ENCODE data around the gene ST13.

The ST13 gene

DNA sequence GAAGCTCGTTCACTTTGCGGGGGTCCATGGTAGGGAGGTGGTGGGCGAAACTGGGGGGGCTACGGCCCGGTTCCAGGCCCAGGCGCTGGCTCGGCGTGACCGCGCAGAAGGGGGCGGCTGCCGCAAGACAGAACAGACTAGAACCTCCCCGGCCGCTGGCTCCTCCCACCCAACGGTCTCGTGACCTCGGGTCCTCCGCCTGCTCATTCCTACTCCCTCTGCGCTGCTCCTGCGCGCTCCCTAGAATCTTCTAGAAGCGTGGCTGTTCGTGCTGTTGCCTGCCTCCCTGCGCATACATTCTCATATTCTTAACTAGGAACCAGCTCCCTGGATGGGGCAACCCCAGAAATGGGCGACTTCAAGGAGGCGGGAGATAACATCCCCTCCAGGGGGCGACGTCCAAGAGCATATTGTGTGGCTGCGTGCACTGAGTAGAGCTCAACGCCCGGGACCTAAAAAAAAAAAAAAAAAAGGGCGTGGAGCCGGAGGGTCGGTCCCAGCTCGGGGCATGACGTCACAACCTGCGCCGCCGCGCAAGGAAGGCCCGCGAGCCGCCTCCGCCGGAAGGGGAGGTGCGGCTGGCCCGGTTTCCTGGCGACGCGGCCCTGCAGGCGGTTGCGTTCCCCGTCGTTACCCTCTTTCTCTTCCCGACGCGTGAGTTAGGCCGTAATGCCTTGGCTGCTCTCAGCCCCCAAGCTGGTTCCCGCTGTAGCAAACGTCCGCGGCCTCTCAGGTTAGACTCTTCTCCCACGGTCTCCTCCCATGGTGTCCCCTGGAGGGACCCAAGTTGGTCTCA is at the start of gene ST13, which contains the start of gene XPNPEP3 (continued):
- TF ChIP-seq ZNF280D (tag by site-specific recombination; IDR thresholded peaks at IDR 0.05) = no peak
- no peak for TF ChIP-seq TCF7L2 (IDR thresholded peaks at IDR 0.05; ENCODE audit: borderline replicate concordance, low read depth, low read length)
- TF ChIP-seq KLF10 (tag by site-specific recombination; IDR thresholded peaks at IDR 0.05) = peak; percentile 78
- no peak for TF ChIP-seq OVOL3 (tag by site-specific recombination; IDR thresholded peaks at IDR 0.05)
- TF ChIP-seq ZNF529 (tag by site-specific recombination; IDR thresholded peaks at IDR 0.05; ENCODE audit: insufficient replicate concordance) = no peak
- TF ChIP-seq ZNF292 (tag by site-specific recombination; IDR thresholded peaks at IDR 0.05; ENCODE audit: borderline replicate concordance, low read depth) = no peak
- no peak for TF ChIP-seq BCL11B (tag by site-specific recombination; IDR thresholded peaks at IDR 0.05; ENCODE audit: low read depth)
- TF ChIP-seq ZNF404 (tag by site-specific recombination; IDR thresholded peaks at IDR 0.05) = no peak
- TF ChIP-seq, protein P1, sequence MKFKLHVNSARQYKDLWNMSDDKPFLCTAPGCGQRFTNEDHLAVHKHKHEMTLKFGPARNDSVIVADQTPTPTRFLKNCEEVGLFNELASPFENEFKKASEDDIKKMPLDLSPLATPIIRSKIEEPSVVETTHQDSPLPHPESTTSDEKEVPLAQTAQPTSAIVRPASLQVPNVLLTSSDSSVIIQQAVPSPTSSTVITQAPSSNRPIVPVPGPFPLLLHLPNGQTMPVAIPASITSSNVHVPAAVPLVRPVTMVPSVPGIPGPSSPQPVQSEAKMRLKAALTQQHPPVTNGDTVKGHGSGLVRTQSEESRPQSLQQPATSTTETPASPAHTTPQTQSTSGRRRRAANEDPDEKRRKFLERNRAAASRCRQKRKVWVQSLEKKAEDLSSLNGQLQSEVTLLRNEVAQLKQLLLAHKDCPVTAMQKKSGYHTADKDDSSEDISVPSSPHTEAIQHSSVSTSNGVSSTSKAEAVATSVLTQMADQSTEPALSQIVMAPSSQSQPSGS (tag by site-specific recombination; IDR thresholded peaks at IDR 0.05; ENCODE audit: low read depth) = peak; percentile 99
- TF ChIP-seq, protein P2, sequence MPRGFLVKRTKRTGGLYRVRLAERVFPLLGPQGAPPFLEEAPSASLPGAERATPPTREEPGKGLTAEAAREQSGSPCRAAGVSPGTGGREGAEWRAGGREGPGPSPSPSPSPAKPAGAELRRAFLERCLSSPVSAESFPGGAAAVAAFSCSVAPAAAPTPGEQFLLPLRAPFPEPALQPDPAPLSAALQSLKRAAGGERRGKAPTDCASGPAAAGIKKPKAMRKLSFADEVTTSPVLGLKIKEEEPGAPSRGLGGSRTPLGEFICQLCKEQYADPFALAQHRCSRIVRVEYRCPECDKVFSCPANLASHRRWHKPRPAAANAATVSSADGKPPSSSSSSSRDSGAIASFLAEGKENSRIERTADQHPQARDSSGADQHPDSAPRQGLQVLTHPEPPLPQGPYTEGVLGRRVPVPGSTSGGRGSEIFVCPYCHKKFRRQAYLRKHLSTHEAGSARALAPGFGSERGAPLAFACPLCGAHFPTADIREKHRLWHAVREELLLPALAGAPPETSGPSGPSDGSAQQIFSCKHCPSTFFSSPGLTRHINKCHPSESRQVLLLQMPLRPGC (tag by site-specific recombination; IDR thresholded peaks at IDR 0.05) = peak; percentile 42; the same call in 1 of the 2 replicates
- 0 out of 2 replicates have a peak, but pooled peaks have one; percentile 19 for TF ChIP-seq ZNF623 (tag by site-specific recombination; IDR thresholded peaks at IDR 0.05)
- TF ChIP-seq REST (tag by site-specific recombination; IDR thresholded peaks at IDR 0.05) = no peak
- TF ChIP-seq MZF1 (tag by site-specific recombination; IDR thresholded peaks at IDR 0.05; ENCODE audit: borderline replicate concordance) = no peak
- TF ChIP-seq ZNF24 (tag by site-specific recombination; IDR thresholded peaks at IDR 0.05) = no peak; the same call in 1 of the 2 replicates
- peak; percentile 100 for TF ChIP-seq ZNF362 (tag by site-specific recombination; IDR thresholded peaks at IDR 0.05)
- TF ChIP-seq ZNF658 (tag by site-specific recombination; IDR thresholded peaks at IDR 0.05) = no peak
- TF ChIP-seq ZBTB7A (tag by site-specific recombination; IDR thresholded peaks at IDR 0.05; ENCODE audit: low read depth) = peak; percentile 70; the same call in 1 of the 2 replicates
- no peak for TF ChIP-seq HOXC10 (CRISPR knock-in tag; IDR thresholded peaks at IDR 0.05)
- no peak for TF ChIP-seq BCL6B (tag by site-specific recombination; IDR thresholded peaks at IDR 0.05)
- TF ChIP-seq ZSCAN30 (tag by site-specific recombination; IDR thresholded peaks at IDR 0.05) = no peak; the same call in 1 of the 2 replicates
- TF ChIP-seq KLF8 (tag by site-specific recombination; IDR thresholded peaks at IDR 0.05) = peak; percentile 93
- TF ChIP-seq ZNF266 (tag by site-specific recombination; IDR thresholded peaks at IDR 0.05; ENCODE audit: low read depth) = no peak
- TF ChIP-seq ZNF791 (tag by site-specific recombination; IDR thresholded peaks at IDR 0.05) = no peak
- TF ChIP-seq ZNF121 (tag by site-specific recombination; IDR thresholded peaks at IDR 0.05) = no peak
- TF ChIP-seq ZSCAN18 (tag by site-specific recombination; IDR thresholded peaks at IDR 0.05) = 0 out of 2 replicates have a peak, but pooled peaks have one; percentile 67

Data from HEK293 (cell line).